ENCODE measurements around the gene CYBA. TPM values are rescaled to one million over a fixed set of nuclear protein-coding genes. Genes with fewer than 3 reads are reported as not detected.

Gene CYBA
- total RNA-seq, 1 donor from 2014 or later = 188 TPM

GRCh38 chr16:88599092-88599733 lies 51.6 kb downstream of the CYBA start:
- Histone ChIP-seq H3K27me3 (no peaks in the 10 kb centered on the region), H3K27ac (no peak overlapping the region), H3K4me3 (no peak overlapping the region), H3K9me3 (no peaks in the 10 kb centered on the region), H3K36me3 (peaks cover 0 to 49% of the 10 kb centered on the region in 2 donors), H3K4me1 (peaks cover 5% of the 10 kb centered on the region)
- TF ChIP-seq POLR2A (IDR thresholded peaks at IDR 0.05) = no peak
- peak in 1 of 2 donors; percentile 37 for TF ChIP-seq POLR2AphosphoS5 (IDR thresholded peaks at IDR 0.05; ENCODE audit: insufficient read depth in 1 of 2, low read depth in 1 of 2)
- intact Hi-C loops (cut with DNase I) = no loop called here
- no peak for DNase-seq (ENCODE audit: extremely low spot score in 2 of 2)

- Histone ChIP-seq H3K27ac (no peak overlapping the region), H3K27me3 (no peaks in the 10 kb centered on the region), H3K4me3 (no peak overlapping the region), H3K4me1 (peaks cover 5% of the 10 kb centered on the region), H3K36me3 (peaks cover 0 to 45% of the 10 kb centered on the region in 2 donors), H3K9me3 (no peaks in the 10 kb centered on the region)
- TF ChIP-seq POLR2A (IDR thresholded peaks at IDR 0.05) = no peak
- TF ChIP-seq POLR2AphosphoS5 (IDR thresholded peaks at IDR 0.05; ENCODE audit: insufficient read depth in 1 of 2, low read depth in 1 of 2) = no peak
- TF ChIP-seq CTCF (IDR thresholded peaks at IDR 0.05) = no peak
- intact Hi-C loops (cut with DNase I) = no loop called here
- DNase-seq (ENCODE audit: extremely low spot score in 2 of 2) = no peak
These were observed 52.9 kb downstream of the CYBA start for GRCh38 chr16:88597856-88598491.

GRCh38 chr16:88596483-88596882 lies 54.4 kb downstream of the CYBA start:
- TF ChIP-seq CTCF (IDR thresholded peaks at IDR 0.05) (no peak), POLR2A (IDR thresholded peaks at IDR 0.05) (no peak), POLR2AphosphoS5 (IDR thresholded peaks at IDR 0.05; ENCODE audit: insufficient read depth in 1 of 2, low read depth in 1 of 2) (no peak)
- Histone ChIP-seq H3K4me1 (no peaks in the 10 kb centered on the region), H3K4me3 (no peak overlapping the region), H3K27me3 (no peaks in the 10 kb centered on the region), H3K27ac (no peak overlapping the region), H3K9me3 (no peaks in the 10 kb centered on the region), H3K36me3 (peaks cover 0 to 32% of the 10 kb centered on the region in 2 donors)
- intact Hi-C loops (cut with DNase I) = no loop called here
- no peak for DNase-seq (ENCODE audit: extremely low spot score in 2 of 2)

- Histone ChIP-seq H3K36me3 (peaks cover 0 to 28% of the 10 kb centered on the region in 2 donors), H3K4me3 (no peak overlapping the region), H3K4me1 (no peaks in the 10 kb centered on the region), H3K27me3 (no peaks in the 10 kb centered on the region), H3K9me3 (no peaks in the 10 kb centered on the region), H3K27ac (no peak overlapping the region)
- intact Hi-C loops (cut with DNase I) = no loop called here
- no peak for TF ChIP-seq POLR2AphosphoS5 (IDR thresholded peaks at IDR 0.05; ENCODE audit: insufficient read depth in 1 of 2, low read depth in 1 of 2)
- no peak for DNase-seq (ENCODE audit: extremely low spot score in 2 of 2)
These were observed 54.9 kb downstream of the CYBA start for GRCh38 chr16:88595921-88596320.

GRCh38 chr16:88595101-88595500 lies 55.8 kb downstream of the CYBA start:
- TF ChIP-seq POLR2A (IDR thresholded peaks at IDR 0.05) (no peak), CTCF (IDR thresholded peaks at IDR 0.05) (no peak), POLR2AphosphoS5 (IDR thresholded peaks at IDR 0.05; ENCODE audit: insufficient read depth in 1 of 2, low read depth in 1 of 2) (no peak)
- Histone ChIP-seq H3K27me3 (no peaks in the 10 kb centered on the region), H3K36me3 (peaks cover 0 to 21% of the 10 kb centered on the region in 2 donors), H3K4me1 (no peaks in the 10 kb centered on the region), H3K4me3 (no peak overlapping the region), H3K9me3 (no peaks in the 10 kb centered on the region), H3K27ac (no peak overlapping the region)
- intact Hi-C loops (cut with DNase I) = no loop called here
- DNase-seq (ENCODE audit: extremely low spot score in 2 of 2) = no peak

- H3K27me3 ChIP-seq = no peaks in the 10 kb centered on the region
- H3K4me3 ChIP-seq = no peak overlapping the region
- DNase-seq (ENCODE audit: extremely low spot score in 2 of 2) = no peak
- intact Hi-C loops (cut with DNase I) = no loop called here
- H3K36me3 ChIP-seq = peaks cover 0 to 21% of the 10 kb centered on the region in 2 donors
- TF ChIP-seq POLR2AphosphoS5 (IDR thresholded peaks at IDR 0.05; ENCODE audit: insufficient read depth in 1 of 2, low read depth in 1 of 2) (no peak), POLR2A (IDR thresholded peaks at IDR 0.05) (no peak), CTCF (IDR thresholded peaks at IDR 0.05) (no peak)
- H3K9me3 ChIP-seq = no peaks in the 10 kb centered on the region
- H3K27ac ChIP-seq = no peak overlapping the region
- no peaks in the 10 kb centered on the region for H3K4me1 ChIP-seq
These were observed 56.9 kb downstream of the CYBA start for GRCh38 chr16:88593910-88594309.
